GM23338 (cell line): ENCODE measurements around the gene SORBS2.

ENCODE experiments used
- CREB1 ChIP-seq: fragments of 250-450 bp; sonication (Bioruptor Pico); IDR thresholded peaks from 2 replicates; pipeline ENCODE4 v1.5.0; 2020; ENCODE audit warnings: low read depth, mild to moderate bottlenecking, moderate library complexity
- CTCF ChIP-seq, 2 experiments: fragments of 200-600 bp in 1 of 2; sonication (generic) in 1 of 2; conservative IDR thresholded peaks; 2 replicates each; pipeline versions ENCODE4 v1.5.1 to v1.6.1; 2016 to 2017; ENCODE audit warnings: antibody characterized with exemption in 2 of 2, low read depth in 2 of 2, mild to moderate bottlenecking in 2 of 2, moderate library complexity in 1 of 2
- EZH2 ChIP-seq: fragments of 200-600 bp; sonication (generic); IDR thresholded peaks from one replicate; pipeline ENCODE4 v1.8.0; 2017; ENCODE audit warnings: antibody characterized with exemption, mild to moderate bottlenecking, low read depth; ENCODE audit not compliant: unreplicated experiment
- EZH2phosphoT487 ChIP-seq: fragments of 200-600 bp; sonication (generic); IDR thresholded peaks from one replicate; pipeline ENCODE4 v1.8.1; 2018; ENCODE audit warnings: antibody characterized with exemption; ENCODE audit not compliant: unreplicated experiment
- POLR2AphosphoS5 ChIP-seq: IDR thresholded peaks from 2 replicates; pipeline ENCODE4 v1.6.1; 2016; ENCODE audit warnings: antibody characterized with exemption, low read depth
- REST ChIP-seq: IDR thresholded peaks from one replicate; pipeline ENCODE4 v1.6.1; 2018; ENCODE audit warnings: antibody characterized with exemption; ENCODE audit not compliant: unreplicated experiment

- TF ChIP-seq POLR2AphosphoS5: no peak
- TF ChIP-seq EZH2: no peak
- no peak for TF ChIP-seq CTCF (conservative IDR thresholded peaks at IDR 0.05; ENCODE audit: low read depth in 2 of 2)
- no peak for TF ChIP-seq EZH2phosphoT487
- TF ChIP-seq CREB1 (CRISPR knock-in tag): no peak
- no peak for TF ChIP-seq REST
These were observed 30.3 kb downstream of the SORBS2 start for GRCh38 chr4:185781555-185782215.
